GM19025 (cell line): ENCODE data around the gene LYSMD4.
A peak's percentile ranks its signal among the peaks of the same experiment; 100 is the strongest.
"Not testable (repeated sequence)": the region's sequence is repeated elsewhere in the genome, so short reads cannot be mapped to it uniquely, and the experiment has no call there.

Experiments
- ATAC-seq: cut with Tn5 transposase; IDR thresholded peaks from one replicate; pipeline ENCODE4 v1.9.1; 2021; ENCODE audit warnings: mild to moderate bottlenecking, low read depth, moderate library complexity; ENCODE audit not compliant: unreplicated experiment

The LYSMD4 gene

GRCh38 chr15:99733268-99734039, at the start of gene LYSMD4:
TSS of gene LYSMD4 (minus strand) at chr15:99733437. CDS start at chr15:99731999, 1,438 bp downstream.
- peak; percentile 100 for ATAC-seq

DNA sequence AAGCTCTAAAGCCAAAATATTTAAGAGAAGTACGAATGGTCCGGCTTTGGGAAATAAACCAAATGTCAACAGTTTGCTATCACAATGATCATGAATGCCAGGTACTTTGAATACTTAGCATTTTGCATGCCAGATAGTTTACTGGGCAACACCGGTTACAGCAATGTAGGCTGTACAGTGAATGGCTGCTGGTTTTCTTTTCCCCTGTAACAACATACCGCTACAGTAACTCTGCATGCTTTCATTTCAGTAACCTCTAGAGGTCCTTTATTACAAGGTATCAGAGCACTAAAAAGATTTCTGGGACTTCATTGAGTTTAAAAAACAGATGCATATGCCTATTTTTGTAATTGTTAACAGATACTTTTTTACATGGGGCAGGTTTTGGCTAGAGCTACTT, 48.8 kb upstream of the LYSMD4 start:
- not testable (repeated sequence) for ATAC-seq

DNA sequence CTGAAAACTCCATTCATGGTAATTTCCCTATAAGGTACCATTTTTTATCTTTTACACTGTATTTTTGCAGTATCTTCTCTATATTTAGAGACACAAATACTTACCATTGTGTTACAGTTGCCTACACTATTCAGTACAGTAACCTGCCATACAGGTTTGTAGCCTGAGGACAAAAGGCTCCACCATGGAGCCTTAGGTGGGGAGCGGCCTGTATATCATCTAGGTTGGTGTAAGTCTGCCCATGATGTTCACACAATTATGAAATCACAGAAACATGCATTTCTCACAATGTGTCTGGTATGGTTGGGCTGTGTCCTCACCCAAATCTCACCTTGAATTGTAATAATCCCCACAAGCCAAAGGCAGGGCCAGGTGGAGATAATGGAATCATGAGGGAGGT, 43.9 kb upstream of the LYSMD4 start:
- ATAC-seq, result no peak

GRCh38 chr15:99764522-99764921, 31.3 kb upstream of the LYSMD4 start:
- ATAC-seq, result no peak

DNA sequence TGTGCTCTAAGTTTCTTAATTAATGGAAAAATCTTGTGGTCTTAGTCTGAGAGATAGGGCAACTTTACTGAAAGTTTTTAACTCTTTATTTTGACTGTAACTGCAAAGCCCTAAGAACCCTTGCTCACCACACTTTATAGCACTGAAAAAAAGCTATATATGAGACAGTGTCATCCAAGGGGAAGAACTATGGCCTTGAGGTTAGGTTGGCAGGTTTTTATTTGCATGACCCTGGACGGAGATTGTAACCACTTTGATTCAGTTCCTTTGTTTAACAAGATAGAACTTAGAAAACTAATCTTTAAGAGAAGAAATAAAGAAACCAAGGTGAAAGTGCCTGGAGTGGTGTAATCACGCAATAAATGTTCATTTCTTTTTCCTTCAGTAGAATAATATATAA, 30.6 kb upstream of the LYSMD4 start:
- no peak for ATAC-seq

- ATAC-seq, result no peak
Measured at GRCh38 chr15:99762288-99762687, 29.1 kb upstream of the LYSMD4 start.

DNA sequence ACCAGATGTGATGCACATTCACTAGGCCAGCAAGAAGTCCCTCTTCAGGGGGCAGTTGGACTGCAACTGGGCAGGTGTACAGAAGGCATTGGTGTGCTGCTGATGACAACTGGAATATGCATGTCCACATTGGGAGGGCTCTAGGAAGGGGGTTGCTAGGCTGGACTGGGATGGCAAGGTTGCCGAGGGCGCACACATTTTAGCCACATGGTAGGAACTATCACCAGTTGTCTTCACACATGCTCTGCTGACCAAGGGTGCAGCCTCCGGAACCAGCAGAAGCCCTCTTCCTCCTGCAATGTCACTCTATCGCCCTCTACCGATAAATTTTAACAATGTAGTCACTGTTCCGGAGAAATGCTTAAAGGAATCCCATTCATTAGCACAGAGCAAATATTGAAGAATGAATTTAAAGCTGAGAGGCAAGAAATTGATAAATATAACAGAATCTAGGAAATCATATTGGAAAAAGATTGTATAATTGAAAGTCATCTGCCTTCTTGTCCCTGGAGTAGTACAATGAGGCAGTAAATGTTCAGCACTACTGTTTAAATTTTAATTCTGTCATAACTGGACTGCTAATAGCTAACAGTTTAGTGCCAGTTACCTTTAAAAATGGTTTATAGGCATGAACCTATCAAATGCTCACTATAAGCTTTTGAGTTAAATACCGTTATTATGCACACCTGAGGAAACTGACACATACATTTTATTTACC, 22.6 kb upstream of the LYSMD4 start:
- no peak for ATAC-seq

DNA sequence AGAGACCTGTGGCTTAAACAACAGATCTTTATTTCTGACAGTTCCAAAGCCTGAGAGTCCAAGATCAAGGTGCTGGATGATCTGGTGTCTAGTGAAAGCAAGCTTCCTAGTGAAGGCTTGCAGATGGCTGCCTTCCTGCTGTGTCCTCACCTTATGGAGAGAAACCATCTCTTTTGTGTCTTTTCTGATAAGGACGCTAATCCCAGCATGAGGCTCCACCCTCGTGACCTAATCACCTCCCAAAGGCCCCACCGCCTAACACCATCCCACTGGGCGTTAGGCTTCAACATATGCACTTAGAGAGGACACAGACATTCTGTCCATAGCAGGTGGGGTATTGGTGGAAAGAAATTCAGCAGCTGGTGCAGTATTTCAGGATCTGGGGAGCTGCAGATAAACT, 19.8 kb upstream of the LYSMD4 start:
- ATAC-seq, result no peak

- ATAC-seq, result no peak
Measured at GRCh38 chr15:99752556-99752955, 19.3 kb upstream of the LYSMD4 start.

- ATAC-seq, result not testable (repeated sequence)
Measured at GRCh38 chr15:99750326-99750725, 17.1 kb upstream of the LYSMD4 start.

GRCh38 chr15:99749386-99749785, 16.1 kb upstream of the LYSMD4 start:
- ATAC-seq, result no peak

DNA sequence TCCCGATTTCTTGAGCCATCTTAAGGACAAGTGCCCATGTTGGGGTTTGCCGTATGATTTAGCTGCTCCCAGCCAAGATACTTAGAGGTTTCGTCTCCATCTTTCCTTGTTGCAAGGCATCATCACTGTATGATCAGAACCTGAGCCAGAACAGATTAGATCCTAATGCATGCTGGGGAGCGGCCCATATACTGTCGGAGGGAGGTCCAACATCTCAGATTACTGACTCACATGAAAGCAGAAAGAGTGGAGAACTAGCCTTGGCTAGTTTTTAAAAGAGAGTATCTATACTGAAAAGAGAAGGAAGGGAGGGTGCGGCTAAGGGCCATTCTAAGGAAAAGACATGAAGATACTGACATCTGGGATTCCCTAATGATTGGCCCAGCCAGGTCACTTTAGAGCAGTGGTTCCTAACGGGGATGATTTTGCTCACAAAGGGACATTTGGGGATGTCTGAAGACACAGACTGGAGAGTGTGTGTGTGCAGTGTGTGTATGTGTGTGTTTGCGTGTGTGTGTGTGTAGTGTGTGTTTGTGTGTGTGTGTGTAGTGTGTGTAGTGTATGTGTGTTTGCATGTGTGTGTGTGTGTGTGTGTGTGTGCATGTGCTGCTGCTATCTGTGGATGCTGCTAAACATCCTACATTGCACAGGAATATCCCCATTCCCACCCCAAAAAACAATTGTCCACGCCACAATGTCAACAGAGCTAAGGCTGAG, 12.3 kb upstream of the LYSMD4 start:
- no peak for ATAC-seq

DNA sequence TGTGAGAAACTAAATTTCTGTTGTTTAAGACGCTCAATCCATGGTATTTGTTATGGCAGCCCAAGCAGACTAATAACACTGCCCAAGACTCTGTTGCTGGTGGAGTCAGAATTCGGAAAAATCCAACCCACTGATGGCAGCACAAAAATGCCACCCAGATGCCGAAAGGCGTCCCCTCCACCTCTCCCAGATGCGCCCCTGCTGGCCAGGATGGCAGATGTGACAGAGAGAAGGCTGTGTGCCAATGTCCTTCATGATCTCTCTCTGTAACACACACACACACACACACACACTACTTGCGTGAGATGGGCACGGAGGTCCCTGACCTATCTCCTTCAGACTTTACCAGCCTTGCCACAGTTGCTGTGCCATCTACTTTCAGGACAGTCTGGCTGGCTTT, 10.9 kb upstream of the LYSMD4 start:
- no peak for ATAC-seq

GRCh38 chr15:99741835-99742234, 8.6 kb upstream of the LYSMD4 start:
- no peak for ATAC-seq

- no peak for ATAC-seq
Measured at GRCh38 chr15:99738021-99738847, 5.0 kb upstream of the LYSMD4 start.

DNA sequence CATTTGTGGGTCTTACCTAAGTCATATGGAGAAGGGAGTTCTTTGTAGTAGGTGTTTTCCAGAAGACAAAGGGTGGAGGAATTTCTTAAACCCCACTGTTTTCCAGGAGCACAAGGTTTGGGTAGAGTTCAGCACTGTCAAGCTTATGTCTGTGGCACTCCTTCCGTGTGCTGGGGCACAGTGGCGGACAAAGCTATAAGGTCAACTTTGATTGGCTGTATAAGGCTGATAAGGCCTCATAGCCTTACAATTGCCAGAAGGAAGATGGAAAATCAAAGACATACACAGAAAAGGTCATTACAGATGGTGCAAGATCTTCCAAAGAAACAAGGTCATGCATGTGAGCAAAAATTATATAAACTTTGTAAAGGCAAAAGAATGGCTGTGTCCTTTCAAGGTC, 3.5 kb upstream of the LYSMD4 start:
- no peak for ATAC-seq

DNA sequence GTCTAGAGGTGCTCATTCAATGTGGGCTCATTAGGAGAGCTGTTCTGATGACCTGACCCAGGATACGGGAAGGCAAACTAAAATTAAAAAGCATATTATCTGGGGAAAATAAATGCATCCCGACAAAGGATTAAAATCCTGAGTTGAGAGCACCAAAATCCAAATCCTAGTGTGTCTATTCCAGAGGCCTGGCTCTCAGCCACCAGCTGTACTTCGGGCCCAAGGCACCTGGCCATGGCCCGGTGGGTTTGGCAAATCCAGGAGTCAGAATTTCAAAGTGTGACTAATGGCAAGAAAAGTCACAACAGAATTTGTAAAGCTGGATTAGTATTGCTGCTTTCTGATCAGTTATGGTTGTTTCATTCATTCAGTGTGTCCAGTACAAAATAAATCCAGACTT, 2.6 kb upstream of the LYSMD4 start:
- ATAC-seq, result no peak

DNA sequence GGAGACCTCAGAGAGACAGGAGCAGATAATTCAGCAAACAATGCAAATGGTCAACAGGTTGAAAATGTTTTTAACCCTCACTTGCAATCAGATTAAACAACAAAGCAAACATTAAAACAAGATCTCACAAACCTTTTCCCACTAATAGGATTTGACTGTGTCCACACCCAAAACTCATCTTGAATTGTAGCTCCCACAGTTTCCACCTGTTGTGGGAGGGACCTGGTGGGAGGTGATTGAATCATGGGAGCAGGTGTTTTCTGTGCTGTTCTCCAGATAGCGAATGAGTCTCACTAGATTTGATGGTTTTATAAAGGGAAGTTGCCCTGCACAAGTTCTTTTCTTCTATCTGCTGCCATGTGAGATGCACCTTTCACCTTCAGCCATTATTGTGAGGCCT, 1.3 kb upstream of the LYSMD4 start:
- no peak for ATAC-seq

GRCh38 chr15:99734040-99734291, 729 bp upstream of the LYSMD4 start:
- not testable (repeated sequence) for ATAC-seq

GRCh38 chr15:99732751-99733267, 428 bp downstream of the LYSMD4 start:
- peak; percentile 24 for ATAC-seq
